ENCODE data around the gene ABI2. TPM values are rescaled to one million over a fixed set of nuclear protein-coding genes. Genes with fewer than 3 reads are reported as not detected.

ABI2 gene
- 10 to 100 TPM; 39.4 to 68.1 TPM for total RNA-seq
- 10 to 100 TPM; 11.7 to 13.2 TPM for polyA plus RNA-seq
- long read RNA-seq, donor 1, full-length matches to known transcripts, result 15 of 31 reads
- long read RNA-seq, donor 1, partial matches to known transcripts, result 16 of 31 reads
- long read RNA-seq, donor 1, other reads (novel, unspliced or antisense), result 0 of 31 reads
- long read RNA-seq, donor 2, full-length matches to known transcripts, result 5 of 16 reads
- long read RNA-seq, donor 2, partial matches to known transcripts, result 11 of 16 reads
- long read RNA-seq, donor 2, other reads (novel, unspliced or antisense), result 0 of 16 reads
- long read RNA-seq, donor 3, full-length matches to known transcripts, result 4 of 16 reads
- long read RNA-seq, donor 3, partial matches to known transcripts, result 12 of 16 reads
- long read RNA-seq, donor 3, other reads (novel, unspliced or antisense), result 0 of 16 reads
- long read RNA-seq, donor 4, full-length matches to known transcripts, result 6 of 12 reads
- long read RNA-seq, donor 4, partial matches to known transcripts, result 6 of 12 reads
- long read RNA-seq, donor 4, other reads (novel, unspliced or antisense), result 0 of 12 reads
- long read RNA-seq, donor 5, full-length matches to known transcripts, result 19 of 67 reads
- long read RNA-seq, donor 5, partial matches to known transcripts, result 48 of 67 reads
- long read RNA-seq, donor 5, other reads (novel, unspliced or antisense), result 0 of 67 reads

- Histone ChIP-seq H3K4me3 (peak within 1 kb of the TSS; percentile 98), H3K36me3 (ENCODE audit: control insufficient read depth in 4 of 4, insufficient read depth in 4 of 4, low read length in 4 of 4) (no peaks in the 10 kb centered on the region), H3K9me3 (ENCODE audit: control insufficient read depth in 4 of 4, insufficient read depth in 3 of 4, low read length in 3 of 4) (no peaks in the 10 kb centered on the region), H3K4me1 (ENCODE audit: control insufficient read depth in 5 of 5, insufficient read depth in 5 of 5, low read length in 5 of 5) (peaks cover 0 to 20% (median 3%) of the 10 kb centered on the region in 5 donors), H3K27ac (ENCODE audit: low read depth in 1 of 2, low read length in 1 of 2) (peak within 1 kb of the TSS; percentile 86 to 95), H3K9ac (ENCODE audit: insufficient read depth in 1 of 2, low read length in 2 of 2) (peak within 1 kb of the TSS; percentile 96 to 99), H3K27me3 (ENCODE audit: control insufficient read depth in 3 of 3, insufficient read depth in 3 of 3, low read length in 2 of 3) (no peaks in the 10 kb centered on the region)
- peak; percentile 96 to 97 (median 96) for DNase-seq
- TF ChIP-seq, protein P1, sequence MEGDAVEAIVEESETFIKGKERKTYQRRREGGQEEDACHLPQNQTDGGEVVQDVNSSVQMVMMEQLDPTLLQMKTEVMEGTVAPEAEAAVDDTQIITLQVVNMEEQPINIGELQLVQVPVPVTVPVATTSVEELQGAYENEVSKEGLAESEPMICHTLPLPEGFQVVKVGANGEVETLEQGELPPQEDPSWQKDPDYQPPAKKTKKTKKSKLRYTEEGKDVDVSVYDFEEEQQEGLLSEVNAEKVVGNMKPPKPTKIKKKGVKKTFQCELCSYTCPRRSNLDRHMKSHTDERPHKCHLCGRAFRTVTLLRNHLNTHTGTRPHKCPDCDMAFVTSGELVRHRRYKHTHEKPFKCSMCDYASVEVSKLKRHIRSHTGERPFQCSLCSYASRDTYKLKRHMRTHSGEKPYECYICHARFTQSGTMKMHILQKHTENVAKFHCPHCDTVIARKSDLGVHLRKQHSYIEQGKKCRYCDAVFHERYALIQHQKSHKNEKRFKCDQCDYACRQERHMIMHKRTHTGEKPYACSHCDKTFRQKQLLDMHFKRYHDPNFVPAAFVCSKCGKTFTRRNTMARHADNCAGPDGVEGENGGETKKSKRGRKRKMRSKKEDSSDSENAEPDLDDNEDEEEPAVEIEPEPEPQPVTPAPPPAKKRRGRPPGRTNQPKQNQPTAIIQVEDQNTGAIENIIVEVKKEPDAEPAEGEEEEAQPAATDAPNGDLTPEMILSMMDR (IDR thresholded peaks at IDR 0.05; ENCODE audit: control extremely low read depth, extremely low read depth), result no peak
- 1% methylated on average over 78 to 98 of the region's 98 CpGs for WGBS, 2 donors
- peak; percentile 90 for ATAC-seq (ENCODE audit: insufficient read depth, low FRiP score)
These were observed at the start of gene ABI2 for GRCh38 chr2:203327901-203328759. Gene ABI2 (plus strand): TSS chr2:203328394. CDS start chr2:203328515, 121 bp downstream.

DNA sequence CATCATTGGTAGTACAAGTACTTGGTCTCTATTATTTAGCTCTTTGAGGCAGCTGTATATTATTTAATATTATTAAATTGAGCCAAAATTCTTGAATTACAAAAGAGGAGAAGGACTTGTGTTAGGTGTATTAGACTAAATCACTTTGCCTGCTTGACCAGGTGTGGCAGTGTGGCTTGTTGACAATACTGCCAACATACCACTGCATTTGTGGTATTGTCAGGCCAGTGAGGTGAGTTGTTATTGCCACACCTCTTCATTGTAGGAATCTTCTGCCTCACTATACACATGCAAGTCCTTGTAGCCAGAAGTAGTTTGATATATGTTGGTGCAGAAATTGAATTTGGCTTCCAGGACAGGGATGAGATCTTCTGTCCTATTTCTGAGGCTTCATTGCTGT is 48.9 kb upstream of the ABI2 start:
- DNase-seq (no peak), ATAC-seq (ENCODE audit: insufficient read depth, low FRiP score) (no peak)
- H3K9ac ChIP-seq (ENCODE audit: insufficient read depth in 1 of 2, low read length in 2 of 2), result no peak overlapping the region
- H3K9me3 ChIP-seq (ENCODE audit: control insufficient read depth in 4 of 4, insufficient read depth in 3 of 4, low read length in 3 of 4), result no peaks in the 10 kb centered on the region
- no peaks in the 10 kb centered on the region for H3K27me3 ChIP-seq (ENCODE audit: control insufficient read depth in 3 of 3, insufficient read depth in 3 of 3, low read length in 2 of 3)
- no peak overlapping the region for H3K27ac ChIP-seq (ENCODE audit: low read depth in 1 of 2, low read length in 1 of 2)
- TF ChIP-seq, protein P1 (IDR thresholded peaks at IDR 0.05; ENCODE audit: control extremely low read depth, extremely low read depth), result no peak
- peaks cover 15 to 36% (median 30%) of the 10 kb centered on the region in 4 donors for H3K36me3 ChIP-seq (ENCODE audit: control insufficient read depth in 4 of 4, insufficient read depth in 4 of 4, low read length in 4 of 4)
- no peaks in the 10 kb centered on the region for H3K4me1 ChIP-seq (ENCODE audit: control insufficient read depth in 5 of 5, insufficient read depth in 5 of 5, low read length in 5 of 5)
- H3K4me3 ChIP-seq, result no peak overlapping the region

DNA sequence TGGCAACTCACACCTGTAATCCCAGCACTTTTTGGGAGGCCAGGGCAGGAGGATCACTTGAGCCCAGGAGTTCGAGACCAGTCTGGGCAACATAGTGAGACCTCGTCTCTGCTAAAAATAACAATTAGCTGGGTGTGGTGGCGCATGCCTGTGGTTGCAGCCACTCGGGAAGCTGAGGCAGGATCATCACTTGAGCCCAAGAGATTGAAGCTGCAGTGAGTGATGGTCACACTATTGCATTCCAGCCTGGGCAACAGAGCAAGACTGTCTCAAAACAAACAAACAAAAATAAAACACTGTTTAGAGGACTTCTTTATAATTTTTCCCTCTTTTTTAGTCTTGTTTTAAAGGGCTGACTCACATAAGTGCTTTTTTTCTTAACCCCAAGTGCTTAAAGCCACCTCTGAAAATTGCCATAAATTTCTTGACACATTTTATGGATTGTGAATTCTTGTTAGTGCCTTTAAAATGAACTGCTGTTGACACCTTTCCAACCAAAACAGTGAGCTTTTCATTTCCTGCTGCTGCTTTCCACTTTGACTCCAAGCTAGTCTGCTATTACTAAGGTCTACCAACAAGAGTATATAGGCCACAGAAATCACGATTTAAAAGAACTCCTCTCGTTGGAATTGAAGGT is 47.6 kb upstream of the ABI2 start:
- 86 to 93% methylated on average over 6 of the region's 6 CpGs for WGBS, 2 donors
- TF ChIP-seq, protein P1 (IDR thresholded peaks at IDR 0.05; ENCODE audit: control extremely low read depth, extremely low read depth), result no peak
- ATAC-seq (ENCODE audit: insufficient read depth, low FRiP score), result no peak

More for the DNA sequence above, 47.6 kb upstream of the ABI2 start:
- Histone ChIP-seq H3K4me1 (ENCODE audit: control insufficient read depth in 5 of 5, insufficient read depth in 5 of 5, low read length in 5 of 5) (no peaks in the 10 kb centered on the region), H3K4me3 (no peak overlapping the region), H3K9ac (ENCODE audit: insufficient read depth in 1 of 2, low read length in 2 of 2) (no peak overlapping the region), H3K27me3 (ENCODE audit: control insufficient read depth in 3 of 3, insufficient read depth in 3 of 3, low read length in 2 of 3) (no peaks in the 10 kb centered on the region), H3K36me3 (ENCODE audit: control insufficient read depth in 4 of 4, insufficient read depth in 4 of 4, low read length in 4 of 4) (peaks cover 19 to 40% (median 32%) of the 10 kb centered on the region in 4 donors), H3K9me3 (ENCODE audit: control insufficient read depth in 4 of 4, insufficient read depth in 3 of 4, low read length in 3 of 4) (no peaks in the 10 kb centered on the region), H3K27ac (ENCODE audit: low read depth in 1 of 2, low read length in 1 of 2) (no peak overlapping the region)
- no peak for DNase-seq
